DOHH2 (cell line): ENCODE measurements around the gene SLC37A1.

Source experiments
- EZH2phosphoT487 ChIP-seq: fragments of 200-600 bp; sonication (generic); IDR thresholded peaks from 2 replicates; pipeline ENCODE4 v1.6.1; 2017; ENCODE audit warnings: borderline replicate concordance, mild to moderate bottlenecking, antibody characterized with exemption, low read length, moderate library complexity, mixed read lengths
- TF ChIP-seq, protein P1 (sequence below): fragments of 200-600 bp; sonication (generic); IDR thresholded peaks from one replicate; pipeline ENCODE4 v1.5.1; 2014; ENCODE audit warnings: antibody characterized with exemption, mild to moderate bottlenecking, low read depth, low read length; ENCODE audit not compliant: poor library complexity, severe bottlenecking

DNA sequence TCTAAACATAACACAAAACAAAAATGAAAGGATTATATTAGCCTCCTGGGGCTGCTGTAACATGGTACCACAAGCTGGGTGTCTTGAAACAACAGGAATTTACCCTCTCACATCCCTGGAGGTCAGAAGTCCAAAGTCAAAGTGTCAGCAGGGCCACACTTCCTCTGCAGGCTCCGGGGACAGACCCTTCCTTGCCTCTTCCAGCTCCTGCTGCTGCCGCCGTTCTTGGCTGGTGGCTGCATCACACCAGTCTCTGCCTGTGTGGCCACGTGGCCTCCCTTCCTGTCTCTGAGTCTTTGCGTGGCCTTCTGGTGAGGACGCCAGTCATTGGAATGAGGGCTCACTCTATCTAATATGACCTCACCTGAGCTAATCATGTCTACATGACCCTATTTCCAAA, 8.2 kb downstream of the SLC37A1 start:
- TF ChIP-seq EZH2phosphoT487, result no peak
- TF ChIP-seq, protein P1, sequence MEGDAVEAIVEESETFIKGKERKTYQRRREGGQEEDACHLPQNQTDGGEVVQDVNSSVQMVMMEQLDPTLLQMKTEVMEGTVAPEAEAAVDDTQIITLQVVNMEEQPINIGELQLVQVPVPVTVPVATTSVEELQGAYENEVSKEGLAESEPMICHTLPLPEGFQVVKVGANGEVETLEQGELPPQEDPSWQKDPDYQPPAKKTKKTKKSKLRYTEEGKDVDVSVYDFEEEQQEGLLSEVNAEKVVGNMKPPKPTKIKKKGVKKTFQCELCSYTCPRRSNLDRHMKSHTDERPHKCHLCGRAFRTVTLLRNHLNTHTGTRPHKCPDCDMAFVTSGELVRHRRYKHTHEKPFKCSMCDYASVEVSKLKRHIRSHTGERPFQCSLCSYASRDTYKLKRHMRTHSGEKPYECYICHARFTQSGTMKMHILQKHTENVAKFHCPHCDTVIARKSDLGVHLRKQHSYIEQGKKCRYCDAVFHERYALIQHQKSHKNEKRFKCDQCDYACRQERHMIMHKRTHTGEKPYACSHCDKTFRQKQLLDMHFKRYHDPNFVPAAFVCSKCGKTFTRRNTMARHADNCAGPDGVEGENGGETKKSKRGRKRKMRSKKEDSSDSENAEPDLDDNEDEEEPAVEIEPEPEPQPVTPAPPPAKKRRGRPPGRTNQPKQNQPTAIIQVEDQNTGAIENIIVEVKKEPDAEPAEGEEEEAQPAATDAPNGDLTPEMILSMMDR, result no peak
